ENCODE measurements around the gene SDCBP2.
A peak's percentile ranks its signal among the peaks of the same experiment; 100 is the strongest.

The SDCBP2 gene

DNA sequence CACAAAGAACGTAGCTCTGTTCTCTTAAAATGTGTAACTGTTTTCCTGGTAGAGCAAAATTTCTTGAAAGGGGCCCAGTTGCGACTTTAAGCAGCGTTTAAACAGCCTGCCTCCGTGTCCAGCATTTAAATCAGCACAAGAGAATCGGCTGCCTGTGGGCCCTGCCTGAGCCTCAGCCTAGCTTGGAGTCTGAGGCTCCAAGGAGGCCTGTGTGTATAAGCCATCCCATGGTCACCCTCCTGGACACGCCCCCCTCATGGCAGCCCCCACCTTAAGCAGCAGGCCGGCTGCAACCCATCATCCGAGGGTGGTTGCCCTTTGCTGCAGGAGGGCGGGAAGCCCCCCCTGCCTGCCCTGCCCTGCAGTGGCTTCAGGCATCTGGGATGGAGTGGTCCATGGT lies 18.9 kb downstream of the SDCBP2 start:
- no peak for DNase-seq

DNA sequence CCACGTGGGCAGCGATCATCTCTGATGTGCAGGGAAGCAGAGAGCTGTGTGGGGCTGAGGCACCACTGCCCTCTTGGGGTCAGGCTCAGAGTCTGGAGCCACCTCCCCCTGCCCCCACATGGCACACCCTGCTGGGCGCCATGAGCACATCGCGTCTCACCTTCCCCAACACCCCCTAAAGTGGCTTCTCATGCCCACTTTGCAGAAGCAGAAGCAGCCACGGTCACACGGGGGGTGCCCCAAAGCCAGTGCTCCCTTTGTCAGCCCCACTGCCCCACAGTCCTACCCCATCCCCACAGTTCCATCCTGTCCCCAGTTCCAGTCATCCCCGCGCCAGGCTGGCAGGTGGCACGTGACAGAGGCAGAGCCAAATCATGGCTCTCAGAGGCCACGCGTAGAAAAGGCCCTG lies 19.5 kb downstream of the SDCBP2 start:
- DNase-seq = peak; percentile 8

DNA sequence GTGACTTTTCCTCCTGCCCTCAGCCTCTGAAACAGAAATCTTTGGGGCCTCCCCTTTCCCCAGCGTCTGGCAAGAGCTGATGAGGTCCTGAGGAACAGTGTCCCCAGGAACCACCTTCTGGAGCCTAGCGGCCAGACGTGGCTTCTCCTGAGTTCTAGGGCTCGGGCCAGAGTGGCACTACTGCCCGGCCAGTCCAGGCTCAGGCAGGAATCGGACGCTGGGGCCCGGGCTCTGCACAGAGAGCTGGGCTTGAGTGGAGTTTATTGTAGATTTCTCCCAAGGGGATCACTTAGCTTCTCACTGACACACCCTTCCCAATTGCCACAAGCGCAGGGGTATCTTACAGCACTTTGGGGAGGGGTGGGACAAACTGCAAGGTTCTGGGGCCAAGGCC lies 20.2 kb downstream of the SDCBP2 start:
- DNase-seq = no peak

DNA sequence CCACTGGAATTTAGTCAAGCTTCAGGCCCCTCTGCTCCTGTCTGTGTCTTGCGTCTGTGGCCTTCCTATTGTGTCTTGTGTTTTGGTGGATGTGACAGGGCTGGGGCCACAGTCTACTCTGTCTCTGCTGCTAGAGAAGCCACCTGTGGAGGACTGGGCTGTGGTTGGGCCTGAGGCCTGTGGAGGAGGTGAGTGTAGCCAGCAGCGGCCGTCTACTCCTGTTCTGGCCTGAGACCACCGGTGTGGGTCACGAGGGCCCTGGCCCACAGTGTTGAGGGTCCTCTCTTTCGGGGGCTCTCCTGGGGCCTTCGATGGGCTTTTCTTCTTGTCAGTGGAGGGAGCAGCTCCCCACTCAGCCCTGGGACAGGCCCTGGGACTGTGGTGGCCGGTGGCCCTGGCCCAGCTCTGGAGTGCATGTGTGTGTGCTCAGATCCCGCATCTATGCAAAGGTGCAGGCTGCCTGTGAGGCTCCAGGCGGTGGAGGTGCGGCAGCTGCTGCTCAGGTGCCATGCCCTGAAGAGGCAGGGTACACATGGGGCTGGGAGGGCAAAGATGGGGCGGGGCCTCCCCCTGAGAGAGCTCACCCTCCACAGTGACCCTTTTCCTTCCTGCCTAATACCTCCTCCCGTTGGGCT lies 20.8 kb downstream of the SDCBP2 start:
- DNase-seq = no peak

DNA sequence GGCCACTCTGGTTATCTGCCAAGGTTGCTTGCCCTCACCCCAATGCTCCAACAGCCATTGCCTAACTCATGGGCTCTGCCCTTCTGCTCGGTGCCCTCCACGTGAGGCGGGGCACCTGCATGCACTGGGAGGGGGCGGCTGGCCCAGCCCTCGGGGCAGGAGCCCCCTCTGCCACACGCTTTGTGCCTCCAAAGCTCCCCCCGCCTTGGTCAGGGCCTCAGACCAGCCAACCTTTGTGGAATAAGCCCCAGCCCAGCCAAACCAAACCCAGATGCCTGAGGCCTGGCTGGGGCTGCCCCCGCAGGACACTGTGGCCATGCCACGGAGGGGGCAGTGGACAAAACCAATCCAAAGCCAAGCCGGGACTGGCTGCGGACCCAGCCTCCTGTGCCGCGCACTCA lies 21.4 kb downstream of the SDCBP2 start:
- no peak for DNase-seq

DNA sequence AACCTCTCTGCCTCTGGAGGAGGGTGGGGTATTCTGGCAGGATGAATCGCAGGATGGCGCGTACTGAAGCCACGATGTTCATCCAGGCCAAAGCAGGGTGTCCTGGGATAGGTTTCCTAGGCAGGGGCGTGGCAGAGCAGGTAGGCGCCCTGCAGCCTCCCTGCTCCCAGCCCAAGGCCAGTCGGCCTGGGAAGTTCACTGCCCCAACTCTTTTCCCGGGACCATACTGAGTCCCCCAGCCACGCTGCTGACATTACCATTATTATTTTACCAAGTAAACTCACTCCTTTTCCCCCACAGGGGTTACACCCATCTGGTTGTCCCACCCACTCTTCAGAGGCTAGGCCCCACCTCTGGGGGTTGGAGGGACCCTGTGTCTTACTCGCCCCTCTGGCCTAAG lies 21.8 kb downstream of the SDCBP2 start:
- DNase-seq = no peak

DNA sequence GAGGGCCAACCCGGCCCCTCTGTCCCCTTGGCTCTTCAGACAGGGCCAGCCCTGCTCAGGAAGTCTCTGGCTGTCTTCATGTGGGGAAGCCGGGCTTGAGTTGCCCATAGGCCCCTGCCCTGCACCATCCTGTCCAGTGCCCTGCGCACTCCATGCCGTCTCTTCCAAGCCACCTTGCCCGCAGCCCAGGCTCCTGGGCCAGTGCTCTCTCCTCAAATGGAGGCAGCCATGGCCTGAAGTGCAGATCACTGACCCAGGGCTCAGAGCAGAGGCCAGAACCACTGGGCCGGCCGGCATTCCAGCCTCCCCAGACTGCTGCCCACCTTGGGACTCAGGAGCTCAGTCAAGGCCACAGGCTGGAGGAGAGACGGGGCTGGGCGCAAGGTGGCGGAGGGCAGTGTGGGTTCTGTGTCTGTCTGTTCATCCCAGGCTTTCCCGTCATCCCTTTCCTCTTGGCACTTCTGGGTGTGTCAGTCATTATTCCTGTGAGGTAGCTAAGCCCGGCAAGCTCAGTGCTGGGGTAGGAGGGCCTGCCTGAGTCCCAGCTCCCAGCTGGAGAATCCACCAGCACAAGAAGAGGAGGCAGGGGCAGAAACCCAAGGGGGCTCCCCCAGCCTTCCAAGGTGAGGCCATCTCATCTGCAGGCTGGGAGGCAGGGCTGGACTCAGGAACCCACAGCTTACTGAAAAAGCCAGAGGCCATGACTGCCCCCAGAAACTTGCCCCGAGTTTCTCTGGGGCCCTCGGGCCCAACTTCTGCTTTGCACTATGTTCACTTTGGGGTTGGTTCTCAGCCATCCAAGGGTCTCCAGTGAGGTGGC lies 22.4 kb downstream of the SDCBP2 start:
- DNase-seq = no peak

DNA sequence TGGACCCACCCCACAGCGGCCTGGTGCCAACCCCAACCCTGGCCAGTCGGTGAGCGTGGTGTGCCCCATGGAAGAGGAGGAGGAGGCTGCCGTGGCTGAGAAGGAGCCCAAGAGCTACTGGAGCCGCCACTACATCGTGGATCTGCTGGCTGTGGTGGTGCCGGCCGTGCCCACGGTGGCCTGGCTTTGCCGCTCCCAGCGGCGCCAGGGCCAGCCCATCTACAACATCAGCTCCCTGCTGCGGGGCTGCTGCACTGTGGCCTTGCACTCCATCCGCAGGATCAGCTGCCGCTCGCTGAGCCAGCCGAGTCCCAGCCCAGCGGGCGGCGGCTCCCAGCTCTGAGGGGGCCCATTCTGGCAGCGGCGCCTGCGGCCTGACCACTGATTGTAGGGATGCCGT lies 23.2 kb downstream of the SDCBP2 start:
- DNase-seq = no peak

DNA sequence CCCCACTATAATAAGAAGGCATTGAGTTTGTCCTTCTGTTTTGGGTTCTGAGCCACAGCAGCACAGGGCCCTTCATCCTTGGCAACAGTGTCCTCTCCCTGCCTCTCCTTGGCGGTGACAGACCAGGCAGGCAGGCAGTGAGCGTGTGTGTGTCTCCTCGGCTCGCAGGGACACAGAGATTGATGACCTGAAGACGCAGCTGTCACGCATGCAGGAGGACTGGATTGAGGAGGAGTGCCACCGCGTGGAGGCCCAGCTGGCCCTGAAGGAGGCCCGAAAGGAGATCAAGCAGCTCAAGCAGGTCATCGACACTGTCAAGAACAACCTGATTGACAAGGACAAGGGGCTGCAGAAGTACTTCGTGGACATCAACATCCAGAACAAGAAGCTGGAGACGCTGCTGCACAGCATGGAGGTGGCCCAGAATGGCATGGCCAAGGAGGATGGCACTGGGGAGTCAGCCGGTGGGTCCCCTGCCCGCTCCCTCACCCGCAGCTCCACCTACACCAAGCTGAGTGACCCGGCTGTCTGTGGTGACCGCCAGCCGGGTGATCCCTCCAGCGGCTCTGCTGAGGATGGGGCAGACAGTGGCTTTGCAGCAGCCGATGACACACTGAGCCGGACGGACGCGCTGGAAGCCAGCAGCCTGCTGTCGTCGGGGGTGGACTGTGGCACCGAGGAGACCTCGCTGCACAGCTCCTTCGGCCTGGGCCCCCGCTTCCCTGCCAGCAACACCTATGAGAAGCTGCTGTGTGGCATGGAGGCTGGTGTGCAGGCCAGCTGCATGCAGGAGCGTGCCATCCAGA lies 24.0 kb downstream of the SDCBP2 start:
- no peak for DNase-seq

DNA sequence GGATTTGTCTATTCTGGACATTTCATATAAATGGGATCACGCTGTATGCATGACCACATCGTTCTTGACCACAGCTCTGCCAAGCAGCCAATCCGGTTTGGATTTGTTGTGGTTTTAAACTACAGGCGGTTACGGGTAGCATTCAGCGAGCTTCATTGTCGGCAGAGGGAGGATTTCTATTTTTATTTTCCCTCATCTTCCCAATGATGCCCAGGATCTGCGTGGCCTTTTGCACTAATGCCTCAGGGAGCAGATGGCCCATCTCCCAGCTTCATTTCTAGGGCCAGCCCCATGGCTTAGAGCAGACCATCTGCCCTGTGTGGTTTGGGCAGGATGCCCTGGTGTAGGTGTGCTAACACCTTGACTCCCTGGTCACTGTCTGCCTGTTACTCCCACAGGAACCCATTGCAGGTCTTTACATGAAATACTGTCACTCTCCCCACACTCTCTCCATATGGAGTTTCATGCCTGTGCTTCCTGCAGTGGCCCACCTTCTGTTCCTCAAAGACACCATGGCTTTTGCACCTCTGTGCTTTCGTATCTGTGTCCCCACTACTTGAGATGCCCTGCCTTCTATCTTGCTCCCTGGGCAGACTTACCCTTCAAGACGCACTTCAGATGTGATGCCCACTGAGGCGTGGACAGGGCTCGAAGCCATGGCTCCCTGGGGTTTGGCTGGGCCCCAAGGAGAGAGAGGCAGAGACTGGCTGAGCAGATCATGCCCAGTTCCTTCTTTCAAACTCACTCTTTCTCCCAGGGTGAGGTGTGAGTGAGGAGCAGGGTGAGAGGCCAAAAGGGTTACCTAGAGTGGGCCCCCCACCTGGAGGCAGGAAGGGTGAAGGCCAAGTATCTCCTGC lies 26.0 kb downstream of the SDCBP2 start:
- no peak for DNase-seq

DNA sequence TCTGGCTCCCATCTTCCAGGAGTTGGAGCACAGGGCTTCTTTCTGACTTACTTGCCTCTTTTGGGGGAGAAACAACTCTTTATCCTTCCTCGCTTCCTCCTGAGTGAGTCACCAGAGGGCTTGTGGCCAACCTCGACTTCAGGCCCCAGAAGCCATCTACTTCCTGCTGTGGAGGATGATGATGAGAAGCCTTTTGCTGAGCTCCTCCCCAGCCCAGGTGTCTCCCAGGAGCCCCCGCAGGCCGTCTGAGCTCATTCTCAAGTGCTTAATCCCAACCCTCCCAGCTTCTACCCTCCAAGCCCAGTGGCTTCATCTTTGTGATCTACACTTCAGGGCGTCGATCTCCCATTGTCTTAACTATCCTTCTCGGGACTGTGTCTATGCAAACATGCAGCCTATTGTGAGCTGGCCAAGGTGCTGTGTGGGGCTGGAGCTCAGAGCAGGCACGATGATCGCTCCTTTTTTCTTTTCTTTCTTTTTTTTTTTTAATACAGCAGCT lies 27.9 kb downstream of the SDCBP2 start:
- DNase-seq = peak; percentile 57

DNA sequence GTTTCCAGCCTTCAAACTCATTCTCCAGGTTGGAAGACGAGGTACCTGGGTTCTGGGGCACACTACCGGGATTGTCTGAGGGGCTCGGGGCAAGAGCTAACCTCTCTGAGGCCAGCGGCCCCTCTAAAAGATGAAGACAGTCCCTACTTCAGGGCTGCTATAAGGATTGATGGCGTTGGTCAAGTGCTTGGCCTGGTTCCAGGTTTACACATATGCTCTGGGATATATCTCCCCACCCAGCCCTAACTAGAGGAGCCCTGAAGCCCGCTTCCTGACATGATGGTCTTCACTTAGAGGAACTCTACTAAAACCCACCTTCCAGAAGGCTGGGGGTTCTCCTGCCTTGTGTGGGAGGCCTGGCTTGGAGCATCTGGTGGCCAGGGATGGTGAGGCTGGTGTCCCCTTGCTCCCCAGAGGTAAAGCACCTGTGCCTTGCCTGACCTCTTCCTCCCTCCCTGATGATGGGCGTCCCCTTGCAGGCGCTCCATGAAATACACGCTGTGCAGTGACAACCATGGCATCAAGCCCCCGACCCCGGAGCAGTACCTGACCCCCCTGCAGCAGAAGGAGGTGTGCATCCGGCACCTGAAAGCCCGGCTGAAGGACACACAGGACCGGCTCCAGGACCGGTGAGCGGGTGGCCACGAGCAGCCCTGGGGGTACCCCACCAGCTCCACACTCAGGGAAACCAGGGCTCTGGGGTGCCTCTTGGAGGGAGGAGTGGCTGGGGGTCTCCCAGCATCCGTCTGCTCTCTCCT lies 28.7 kb downstream of the SDCBP2 start:
- DNase-seq = no peak

DNA sequence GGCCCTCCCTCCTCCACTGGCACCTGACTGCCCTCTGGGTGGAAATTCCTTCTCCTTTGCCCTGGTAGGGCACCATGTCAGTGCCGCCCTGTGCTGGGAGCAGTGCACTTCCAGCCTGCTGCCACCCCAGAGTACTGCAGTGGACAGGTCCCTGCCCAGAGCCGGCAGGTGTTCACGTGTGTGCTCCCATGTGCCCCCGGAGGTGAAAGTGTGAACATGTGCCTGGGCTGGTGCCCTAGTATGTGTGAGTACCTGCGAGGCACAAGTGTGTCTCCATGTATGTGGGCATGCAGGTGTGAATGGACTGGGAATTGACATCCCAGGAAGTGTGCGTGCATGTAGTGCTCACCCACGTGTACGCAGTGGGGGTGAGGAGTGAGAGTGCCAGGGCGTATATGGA lies 29.4 kb downstream of the SDCBP2 start:
- no peak for DNase-seq

DNA sequence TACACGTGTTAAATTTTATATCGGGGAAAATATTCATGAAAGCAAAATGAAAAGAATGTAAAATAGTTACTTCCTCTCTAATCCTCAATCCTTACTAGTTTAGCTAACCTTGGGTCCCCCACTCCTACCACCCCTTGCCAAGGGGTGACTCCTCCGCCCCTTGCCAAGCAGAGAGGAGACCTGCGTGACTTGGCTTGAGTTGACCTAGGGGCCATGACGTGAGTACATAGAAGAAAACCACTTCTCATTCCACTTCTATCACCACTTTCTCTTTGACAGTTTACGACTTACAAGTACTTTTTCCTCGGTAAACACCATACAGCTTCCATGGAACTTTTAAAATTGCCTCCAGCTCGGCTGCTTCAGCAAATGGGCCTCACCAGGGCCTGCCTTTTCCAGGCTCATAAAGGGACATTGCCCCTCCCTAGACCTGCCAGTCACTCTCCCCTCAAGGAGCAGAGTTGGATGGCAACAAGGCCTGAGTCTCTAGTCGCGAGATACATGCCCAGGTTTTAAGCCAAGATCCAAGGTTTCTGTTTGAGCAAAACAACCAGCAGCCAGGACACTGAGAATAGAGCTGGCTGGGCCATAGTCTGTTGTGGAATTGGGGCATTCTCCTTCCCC lies 29.9 kb downstream of the SDCBP2 start:
- no peak for DNase-seq

DNA sequence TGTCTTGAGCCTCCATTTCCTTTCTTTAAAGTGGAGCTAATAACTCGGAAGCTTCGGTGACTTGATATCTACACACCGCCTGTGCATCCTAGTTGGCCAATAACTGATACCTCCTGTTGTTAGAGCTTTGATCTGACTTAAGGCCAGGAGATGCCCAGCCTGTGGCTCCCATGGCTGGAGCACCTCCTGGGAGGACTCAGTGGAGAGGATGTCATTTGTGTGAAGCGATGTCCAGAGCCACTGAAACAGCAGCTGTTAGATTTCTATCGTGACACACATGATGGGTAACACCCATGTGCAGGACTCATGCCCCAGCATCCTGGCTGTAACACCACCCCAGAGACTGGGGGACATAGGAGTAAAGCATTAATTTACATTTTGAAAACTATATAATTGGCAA lies 30.8 kb downstream of the SDCBP2 start:
- no peak for DNase-seq

DNA sequence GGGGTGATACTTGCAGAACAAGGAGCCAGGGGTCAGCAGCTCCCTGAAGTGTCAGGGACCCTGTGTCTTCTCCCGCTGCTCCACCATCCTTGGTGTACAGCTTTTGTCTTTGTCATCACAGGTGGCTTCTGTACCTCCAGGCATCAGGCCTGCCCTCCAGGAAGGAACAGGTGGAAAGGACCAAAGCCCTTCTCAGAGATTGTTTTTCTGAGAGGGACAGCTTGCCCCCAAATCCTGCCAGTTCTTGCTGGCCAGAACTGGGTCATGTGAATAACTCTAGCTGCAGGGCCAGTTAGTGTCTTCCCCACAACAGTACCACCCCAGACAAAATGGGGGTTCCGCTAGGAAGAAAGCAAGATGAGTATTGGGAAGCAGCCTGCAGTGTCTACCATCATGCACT lies 31.5 kb downstream of the SDCBP2 start:
- DNase-seq = no peak

DNA sequence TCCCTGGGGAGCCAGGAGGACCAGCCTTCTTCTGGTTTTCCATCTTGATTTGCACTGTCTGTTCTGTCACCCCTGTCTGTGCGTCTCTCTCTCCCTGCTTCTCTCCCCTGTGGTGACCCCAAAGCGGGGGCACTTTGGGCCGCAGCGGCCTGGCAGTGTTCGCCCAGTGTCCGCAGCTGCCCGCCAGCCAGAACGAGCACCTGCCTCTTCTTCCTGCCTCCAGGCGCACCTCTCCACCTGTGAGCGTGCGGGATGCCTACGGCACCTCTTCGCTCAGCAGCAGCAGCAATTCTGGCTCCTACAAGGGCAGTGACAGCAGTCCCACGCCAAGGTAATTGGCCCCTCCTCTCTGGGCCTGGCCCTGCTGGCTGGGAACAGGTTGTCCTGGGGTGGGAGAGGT lies 32.0 kb downstream of the SDCBP2 start:
- no peak for DNase-seq

DNA sequence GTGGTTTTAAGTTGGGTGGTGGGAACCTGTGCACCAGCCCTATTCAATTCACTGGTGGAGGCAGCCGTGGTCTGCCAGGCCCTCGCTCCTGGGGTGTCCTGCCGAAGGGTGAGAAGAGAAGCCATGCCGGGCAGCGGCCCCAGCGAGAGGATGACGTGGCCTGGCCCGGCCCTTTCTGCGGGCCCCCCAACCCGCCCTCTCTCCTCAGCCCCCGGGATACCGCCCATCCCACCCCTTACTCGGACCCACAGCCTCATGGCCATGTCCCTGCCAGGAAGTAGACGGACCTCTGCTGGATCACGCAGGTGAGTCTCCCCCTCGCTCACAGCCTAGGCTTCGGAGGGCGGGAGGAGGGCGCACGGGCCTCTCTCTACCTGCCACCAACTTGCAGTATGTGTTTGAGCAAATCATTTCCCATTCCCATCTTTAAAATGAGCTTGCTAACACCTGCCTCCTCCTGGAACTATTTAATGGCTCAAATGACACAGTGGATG lies 32.8 kb downstream of the SDCBP2 start:
- DNase-seq = no peak

DNA sequence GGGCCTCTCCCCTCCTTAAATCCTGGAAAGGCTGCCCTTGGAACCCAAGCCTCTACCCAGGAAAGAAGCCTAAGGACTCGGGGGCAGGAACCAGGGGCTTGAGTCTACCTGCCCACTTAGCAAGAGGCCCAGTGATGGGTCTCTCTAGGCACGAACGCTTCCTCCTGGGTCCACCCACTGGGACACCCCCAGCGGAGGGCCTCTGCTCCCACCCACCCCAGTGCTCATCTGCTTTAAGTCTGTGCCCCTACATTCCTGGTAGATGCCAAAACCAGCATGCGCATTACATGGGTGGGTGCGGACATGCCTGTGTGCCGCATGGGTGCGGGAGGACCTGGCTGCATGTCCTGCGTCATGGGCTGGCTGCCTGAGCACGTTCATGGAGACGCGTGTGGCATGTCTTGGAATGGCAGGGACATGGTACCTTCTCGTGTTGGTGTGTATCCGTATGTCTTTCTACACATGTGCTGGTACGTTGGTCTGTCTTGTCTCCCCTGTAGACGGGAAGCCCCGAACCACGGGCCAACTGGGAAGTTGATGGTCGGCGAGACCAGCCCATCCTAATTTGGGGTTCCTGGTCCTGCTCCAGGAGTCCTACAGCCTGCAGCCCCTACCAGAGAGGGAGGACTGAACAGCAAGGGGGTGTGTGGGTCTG lies 33.5 kb downstream of the SDCBP2 start:
- no peak for DNase-seq

DNA sequence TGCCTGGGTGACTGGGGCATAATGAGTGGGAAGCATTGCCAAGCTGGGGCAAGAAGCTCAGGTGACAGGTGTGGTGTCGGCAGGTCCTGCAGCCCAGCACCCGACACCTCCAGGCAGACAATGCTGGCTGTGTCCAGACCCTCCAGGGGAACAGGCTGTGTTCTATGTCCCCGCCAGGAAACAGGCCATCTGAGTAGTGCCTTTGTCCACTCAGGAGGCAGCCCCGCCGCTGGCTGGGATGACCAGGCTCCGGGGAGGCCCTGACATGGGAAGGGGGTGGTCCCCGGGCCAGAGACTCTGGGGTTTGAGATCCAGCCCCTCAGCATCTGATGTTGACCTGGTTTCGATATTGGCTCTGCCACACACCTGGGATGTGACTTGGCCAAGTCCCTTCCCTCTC lies 34.4 kb downstream of the SDCBP2 start:
- DNase-seq = no peak
